HEK293 (cell line): ENCODE measurements around the gene NFKBIE.

Experiments
- CTCF ChIA-PET: fragments of 350-600 bp; formaldehyde crosslinking; extraction: SDS; loops from one replicate; lab custom pipeline; 2021; ENCODE audit warnings: antibody characterized with exemption; lab: Yijun Ruan, JAX
- POLR2A ChIA-PET: fragments of 300-600 bp; formaldehyde crosslinking; extraction: SDS; loops from one replicate; lab custom pipeline; 2020; ENCODE audit warnings: antibody characterized with exemption, inconsistent platforms; lab: Yijun Ruan, JAX
- H3K27ac ChIP-seq: fragments of 200-500 bp; sonication (Bioruptor generic); 2 replicates; pipeline ENCODE4 v1.5.1; 2014; ENCODE audit warnings: low read depth, low read length, control low read depth, inconsistent platforms; ENCODE audit errors: extremely low read depth
- H3K36me3 ChIP-seq, 2 experiments: fragments of 200-500 bp in 1 of 2; sonication (Bioruptor generic) in 1 of 2; 1 replicate in 1 of 2; 2 replicates in 1 of 2; pipeline ENCODE4 v1.5.1; 2014 to 2017; ENCODE audit warnings: inconsistent platforms in 2 of 2, low read length in 2 of 2; ENCODE audit not compliant: control insufficient read depth in 2 of 2, insufficient read depth in 1 of 2
- H3K4me1 ChIP-seq: fragments of 200-500 bp; sonication (Bioruptor generic); 2 replicates; pipeline ENCODE4 v1.5.1; 2014; ENCODE audit warnings: mild to moderate bottlenecking, low read length, inconsistent platforms; ENCODE audit not compliant: control insufficient read depth, insufficient read depth
- H3K4me3 ChIP-seq: 2 replicates; pipeline ENCODE4 v1.5.1; 2011; ENCODE audit warnings: low read depth, mild to moderate bottlenecking, control low read depth, low read length, moderate library complexity
- H3K9me3 ChIP-seq: fragments of 200-500 bp; sonication (Bioruptor generic); 2 replicates; pipeline ENCODE4 v1.5.1; 2014; ENCODE audit warnings: low read depth, low read length, inconsistent platforms; ENCODE audit not compliant: control insufficient read depth, insufficient read depth
- HIC1 ChIP-seq: fragments of 450-650 bp; formaldehyde crosslinking; IDR thresholded peaks from 2 replicates; pipeline ENCODE4 v1.5.1; 2016; ENCODE audit warnings: missing biosample characterization, missing genetic modification characterization
- IKZF3 ChIP-seq: fragments of 450-650 bp; IDR thresholded peaks from 2 replicates; pipeline ENCODE4 v1.5.0; 2018; ENCODE audit warnings: missing biosample characterization, mild to moderate bottlenecking, missing genetic modification characterization, moderate library complexity
- MYNN ChIP-seq: fragments of 450-650 bp; formaldehyde crosslinking; IDR thresholded peaks from 2 replicates; pipeline ENCODE4 v1.5.1; 2016; ENCODE audit warnings: missing biosample characterization, missing genetic modification characterization, borderline replicate concordance
- TSHZ1 ChIP-seq: fragments of 450-650 bp; formaldehyde crosslinking; IDR thresholded peaks from 2 replicates; pipeline ENCODE4 v1.5.1; 2016; ENCODE audit warnings: missing biosample characterization, missing genetic modification characterization, borderline replicate concordance
- ZNF175 ChIP-seq: fragments of 450-650 bp; formaldehyde crosslinking; IDR thresholded peaks from 2 replicates; pipeline ENCODE4 v1.5.1; 2016; ENCODE audit warnings: missing biosample characterization, missing genetic modification characterization
- ZNF184 ChIP-seq: fragments of 450-650 bp; IDR thresholded peaks from 2 replicates; pipeline ENCODE4 v1.5.1; 2018; ENCODE audit warnings: missing biosample characterization, mild to moderate bottlenecking, missing genetic modification characterization
- ZNF266 ChIP-seq: fragments of 450-650 bp; formaldehyde crosslinking; IDR thresholded peaks from 2 replicates; pipeline ENCODE4 v1.5.1; 2016; ENCODE audit warnings: missing biosample characterization, missing genetic modification characterization, low read depth
- ZNF335 ChIP-seq: fragments of 450-650 bp; formaldehyde crosslinking; conservative IDR thresholded peaks from 2 replicates; pipeline ENCODE4 v1.5.1; 2016; ENCODE audit warnings: missing biosample characterization, missing genetic modification characterization
- ZNF530 ChIP-seq: fragments of 450-650 bp; formaldehyde crosslinking; IDR thresholded peaks from 2 replicates; pipeline ENCODE4 v1.5.1; 2016; ENCODE audit warnings: low read depth, missing biosample characterization, missing genetic modification characterization
- ZNF707 ChIP-seq: fragments of 450-650 bp; formaldehyde crosslinking; IDR thresholded peaks from 2 replicates; pipeline ENCODE4 v1.5.1; 2016; ENCODE audit warnings: missing biosample characterization, missing genetic modification characterization
- ZNF792 ChIP-seq: fragments of 450-650 bp; formaldehyde crosslinking; IDR thresholded peaks from 2 replicates; pipeline ENCODE4 v1.5.1; 2016; ENCODE audit warnings: missing biosample characterization, missing genetic modification characterization
- ZSCAN5A ChIP-seq: fragments of 450-650 bp; formaldehyde crosslinking; IDR thresholded peaks from 2 replicates; pipeline ENCODE4 v1.5.1; 2016; ENCODE audit warnings: missing biosample characterization, missing genetic modification characterization
- TF ChIP-seq, protein P1 (sequence below): fragments of 450-650 bp; formaldehyde crosslinking; conservative IDR thresholded peaks from 2 replicates; pipeline ENCODE4 v1.5.1; 2016; ENCODE audit warnings: low read depth, missing biosample characterization, missing genetic modification characterization
- TF ChIP-seq, protein P2 (sequence below): fragments of 450-650 bp; formaldehyde crosslinking; IDR thresholded peaks from 2 replicates; pipeline ENCODE4 v1.5.1; 2016; ENCODE audit warnings: missing biosample characterization, missing genetic modification characterization
- TF ChIP-seq, protein P3 (sequence below): fragments of 450-650 bp; formaldehyde crosslinking; IDR thresholded peaks from 2 replicates; pipeline ENCODE4 v1.5.1; 2016; ENCODE audit warnings: missing biosample characterization, missing genetic modification characterization

NFKBIE gene

GRCh38 chr6:44275749-44276648 lies 10.6 kb upstream of the NFKBIE start (continued):
- no peak for TF ChIP-seq HIC1 (tag by site-specific recombination)
- TF ChIP-seq, protein P1, sequence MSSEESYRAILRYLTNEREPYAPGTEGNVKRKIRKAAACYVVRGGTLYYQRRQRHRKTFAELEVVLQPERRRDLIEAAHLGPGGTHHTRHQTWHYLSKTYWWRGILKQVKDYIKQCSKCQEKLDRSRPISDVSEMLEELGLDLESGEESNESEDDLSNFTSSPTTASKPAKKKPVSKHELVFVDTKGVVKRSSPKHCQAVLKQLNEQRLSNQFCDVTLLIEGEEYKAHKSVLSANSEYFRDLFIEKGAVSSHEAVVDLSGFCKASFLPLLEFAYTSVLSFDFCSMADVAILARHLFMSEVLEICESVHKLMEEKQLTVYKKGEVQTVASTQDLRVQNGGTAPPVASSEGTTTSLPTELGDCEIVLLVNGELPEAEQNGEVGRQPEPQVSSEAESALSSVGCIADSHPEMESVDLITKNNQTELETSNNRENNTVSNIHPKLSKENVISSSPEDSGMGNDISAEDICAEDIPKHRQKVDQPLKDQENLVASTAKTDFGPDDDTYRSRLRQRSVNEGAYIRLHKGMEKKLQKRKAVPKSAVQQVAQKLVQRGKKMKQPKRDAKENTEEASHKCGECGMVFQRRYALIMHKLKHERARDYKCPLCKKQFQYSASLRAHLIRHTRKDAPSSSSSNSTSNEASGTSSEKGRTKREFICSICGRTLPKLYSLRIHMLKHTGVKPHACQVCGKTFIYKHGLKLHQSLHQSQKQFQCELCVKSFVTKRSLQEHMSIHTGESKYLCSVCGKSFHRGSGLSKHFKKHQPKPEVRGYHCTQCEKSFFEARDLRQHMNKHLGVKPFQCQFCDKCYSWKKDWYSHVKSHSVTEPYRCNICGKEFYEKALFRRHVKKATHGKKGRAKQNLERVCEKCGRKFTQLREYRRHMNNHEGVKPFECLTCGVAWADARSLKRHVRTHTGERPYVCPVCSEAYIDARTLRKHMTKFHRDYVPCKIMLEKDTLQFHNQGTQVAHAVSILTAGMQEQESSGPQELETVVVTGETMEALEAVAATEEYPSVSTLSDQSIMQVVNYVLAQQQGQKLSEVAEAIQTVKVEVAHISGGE (tag by site-specific recombination): no peak
- TF ChIP-seq ZNF792: no peak
- TF ChIP-seq ZNF707 (tag by site-specific recombination): no peak

DNA sequence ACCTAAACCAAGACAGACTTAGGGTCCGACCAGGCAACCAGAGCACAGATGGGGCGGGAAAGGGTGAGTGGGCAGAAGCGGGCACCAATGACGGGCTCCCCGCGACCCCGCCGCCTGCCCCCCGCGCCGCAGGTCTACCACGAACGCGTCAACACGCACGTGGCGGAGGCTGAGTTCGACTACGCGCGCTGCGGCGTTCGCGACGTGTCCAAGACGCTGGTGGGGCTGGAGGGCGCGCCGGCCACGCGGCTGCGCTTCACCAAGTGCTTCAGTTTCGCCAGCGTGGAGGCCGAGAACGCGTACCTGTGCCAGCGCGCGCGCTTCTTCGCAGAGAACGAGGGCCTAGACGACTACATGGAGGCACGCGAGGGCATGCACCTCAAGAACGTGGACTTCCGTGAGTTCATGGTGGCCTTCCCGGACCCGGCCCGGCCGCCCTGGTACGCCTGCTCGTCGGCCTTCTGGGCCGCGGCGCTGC lies 10.0 kb upstream of the NFKBIE start:
- ChIA-PET CTCF (interaction anchor here (1.6 kb wide), 1 partner anchor 23 kb away, joined by 7 read pairs; no protein-coding TSS in a partner anchor), POLR2A (no interaction called here)
- TF ChIP-seq ZNF335 (tag by site-specific recombination) (no peak), IKZF3 (tag by site-specific recombination) (no peak), ZNF266 (no peak), ZSCAN5A (no peak), ZNF184 (tag by site-specific recombination) (no peak), MYNN (tag by site-specific recombination) (no peak), ZNF175 (no peak), TSHZ1 (tag by site-specific recombination) (no peak), ZNF530 (tag by site-specific recombination) (no peak)
- TF ChIP-seq, protein P2, sequence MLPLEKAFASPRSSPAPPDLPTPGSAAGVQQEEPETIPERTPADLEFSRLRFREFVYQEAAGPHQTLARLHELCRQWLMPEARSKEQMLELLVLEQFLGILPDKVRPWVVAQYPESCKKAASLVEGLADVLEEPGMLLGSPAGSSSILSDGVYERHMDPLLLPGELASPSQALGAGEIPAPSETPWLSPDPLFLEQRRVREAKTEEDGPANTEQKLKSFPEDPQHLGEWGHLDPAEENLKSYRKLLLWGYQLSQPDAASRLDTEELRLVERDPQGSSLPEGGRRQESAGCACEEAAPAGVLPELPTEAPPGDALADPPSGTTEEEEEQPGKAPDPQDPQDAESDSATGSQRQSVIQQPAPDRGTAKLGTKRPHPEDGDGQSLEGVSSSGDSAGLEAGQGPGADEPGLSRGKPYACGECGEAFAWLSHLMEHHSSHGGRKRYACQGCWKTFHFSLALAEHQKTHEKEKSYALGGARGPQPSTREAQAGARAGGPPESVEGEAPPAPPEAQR (tag by site-specific recombination): no peak
- TF ChIP-seq, protein P3, sequence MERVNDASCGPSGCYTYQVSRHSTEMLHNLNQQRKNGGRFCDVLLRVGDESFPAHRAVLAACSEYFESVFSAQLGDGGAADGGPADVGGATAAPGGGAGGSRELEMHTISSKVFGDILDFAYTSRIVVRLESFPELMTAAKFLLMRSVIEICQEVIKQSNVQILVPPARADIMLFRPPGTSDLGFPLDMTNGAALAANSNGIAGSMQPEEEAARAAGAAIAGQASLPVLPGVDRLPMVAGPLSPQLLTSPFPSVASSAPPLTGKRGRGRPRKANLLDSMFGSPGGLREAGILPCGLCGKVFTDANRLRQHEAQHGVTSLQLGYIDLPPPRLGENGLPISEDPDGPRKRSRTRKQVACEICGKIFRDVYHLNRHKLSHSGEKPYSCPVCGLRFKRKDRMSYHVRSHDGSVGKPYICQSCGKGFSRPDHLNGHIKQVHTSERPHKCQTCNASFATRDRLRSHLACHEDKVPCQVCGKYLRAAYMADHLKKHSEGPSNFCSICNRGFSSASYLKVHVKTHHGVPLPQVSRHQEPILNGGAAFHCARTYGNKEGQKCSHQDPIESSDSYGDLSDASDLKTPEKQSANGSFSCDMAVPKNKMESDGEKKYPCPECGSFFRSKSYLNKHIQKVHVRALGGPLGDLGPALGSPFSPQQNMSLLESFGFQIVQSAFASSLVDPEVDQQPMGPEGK (tag by site-specific recombination): no peak
- H3K27ac ChIP-seq: no peak overlapping the region
- H3K4me3 ChIP-seq: no peak overlapping the region
- no peaks in the 10 kb centered on the region for H3K4me1 ChIP-seq
- H3K9me3 ChIP-seq: no peaks in the 10 kb centered on the region
- no peaks in the 10 kb centered on the region for H3K36me3 ChIP-seq
